Uterus (tissue), 4 donors: ENCODE measurements around the gene GTF3C5. TPM values are rescaled to one million over a fixed set of nuclear protein-coding genes. Genes with fewer than 3 reads are reported as not detected.
"Not testable (repeated sequence)": the region's sequence is repeated elsewhere in the genome, so short reads cannot be mapped to it uniquely, and the experiment has no call there.

ENCODE experiments used
- DNase-seq, 2 donors: peaks; one replicate each; pipeline ENCODE4 v3.0.0-alpha.2; 2019 to 2020
- H3K27ac ChIP-seq, 2 donors: fragments of 200-600 bp; sonication (generic); 1 replicate in 1 of 2; 2 replicates in 1 of 2; pipeline ENCODE4 v1.5.1; 2016 to 2018
- H3K27me3 ChIP-seq, 2 donors: fragments of 200-600 bp; sonication (generic); one replicate each; pipeline ENCODE4 v1.5.1; 2018 to 2019; ENCODE audit warnings: control low read depth in 1 of 2
- H3K36me3 ChIP-seq, 2 donors: fragments of 200-600 bp; sonication (generic); one replicate each; pipeline ENCODE4 v1.5.1; 2019; ENCODE audit warnings: control low read depth in 1 of 2
- H3K4me1 ChIP-seq, 2 donors: fragments of 200-600 bp; sonication (generic); one replicate each; pipeline ENCODE4 v1.5.1; 2018 to 2019; ENCODE audit warnings: control low read depth in 1 of 2
- H3K4me3 ChIP-seq, 2 donors: fragments of 200-600 bp; sonication (generic); 1 replicate in 1 of 2; 2 replicates in 1 of 2; pipeline ENCODE4 v1.5.1; 2018 to 2019; ENCODE audit warnings: mild to moderate bottlenecking in 1 of 2
- H3K9me3 ChIP-seq, 2 donors: fragments of 200-600 bp; sonication (generic); one replicate each; pipeline ENCODE4 v1.5.1; 2019; ENCODE audit warnings: control low read depth in 1 of 2
- CTCF ChIP-seq, 4 experiments: fragments of 200-600 bp in 2 of 4; fragments of 450-650 bp in 2 of 4; sonication (generic) in 2 of 4; IDR thresholded peaks; one replicate each; pipeline ENCODE4 v1.5.1; 2016 to 2019; ENCODE audit warnings: antibody characterized with exemption in 4 of 4, mild to moderate bottlenecking in 2 of 4, moderate library complexity in 1 of 4
- POLR2A ChIP-seq, 2 donors: fragments of 450-650 bp; IDR thresholded peaks; one replicate each; pipeline ENCODE4 v1.6.1; 2016; ENCODE audit warnings: antibody characterized with exemption in 2 of 2, mild to moderate bottlenecking in 1 of 2, moderate library complexity in 1 of 2
- intact Hi-C: fragments of 100-400 bp; cut with DNase I; formaldehyde crosslinking; loops from one replicate; pipeline ENCODE4 v1.15.1; 2023; ENCODE audit warnings: low total_unique reads
- total RNA-seq, 4 donors: library from RNA; depleted of rRNA in 3 of 4; stranded (reverse); fragments of >200 nt in 3 of 4; gene quantifications; one replicate each; pipeline versions ENCODE4 v1.1.0 to v1.2.4, GENCODE V29; 2014 to 2023
- donor health status: DM: yes; HTN: yes; CAD: no.

GTF3C5 gene
- total RNA-seq, 4 donors from 2014 or later: 26.6 to 52.8 (median 37.1) TPM

- Histone ChIP-seq H3K9me3 (no peaks in the 10 kb centered on the region), H3K27me3 (no peaks in the 10 kb centered on the region), H3K4me1 (no peaks in the 10 kb centered on the region), H3K27ac (no peak overlapping the region), H3K4me3 (no peak overlapping the region), H3K36me3 (no peaks in the 10 kb centered on the region)
- no peak for DNase-seq
- TF ChIP-seq CTCF (IDR thresholded peaks at IDR 0.05) (no peak), POLR2A (IDR thresholded peaks at IDR 0.05) (no peak)
- intact Hi-C loops: no loop called here
Measured at GRCh38 chr9:132997591-132997990, 33.2 kb upstream of the GTF3C5 start.

- H3K4me3 ChIP-seq, intact Hi-C loops, H3K9me3 ChIP-seq, H3K4me1 ChIP-seq, DNase-seq, H3K27me3 ChIP-seq, H3K27ac ChIP-seq, H3K36me3 ChIP-seq: not testable (repeated sequence)
Measured at GRCh38 chr9:132998221-132998620, 32.6 kb upstream of the GTF3C5 start.

GRCh38 chr9:132998831-132999635, 31.8 kb upstream of the GTF3C5 start:
- Histone ChIP-seq H3K4me1 (no peaks in the 10 kb centered on the region), H3K27me3 (no peaks in the 10 kb centered on the region), H3K36me3 (no peaks in the 10 kb centered on the region), H3K27ac (no peak overlapping the region), H3K4me3 (no peak overlapping the region), H3K9me3 (no peaks in the 10 kb centered on the region)
- no peak for DNase-seq
- TF ChIP-seq CTCF (IDR thresholded peaks at IDR 0.05): no peak
- intact Hi-C loops: no loop called here

GRCh38 chr9:133002147-133003070, 28.4 kb upstream of the GTF3C5 start:
- H3K27ac ChIP-seq: no peak overlapping the region
- no peak overlapping the region for H3K4me3 ChIP-seq
- TF ChIP-seq CTCF (IDR thresholded peaks at IDR 0.05) (no peak), POLR2A (IDR thresholded peaks at IDR 0.05) (no peak)
- no peaks in the 10 kb centered on the region for H3K4me1 ChIP-seq
- H3K36me3 ChIP-seq: no peaks in the 10 kb centered on the region
- no peak for DNase-seq
- H3K9me3 ChIP-seq: no peaks in the 10 kb centered on the region
- H3K27me3 ChIP-seq: no peaks in the 10 kb centered on the region
- intact Hi-C loops: no loop called here

- Histone ChIP-seq H3K4me1 (no peaks in the 10 kb centered on the region), H3K36me3 (no peaks in the 10 kb centered on the region), H3K4me3 (no peak overlapping the region), H3K27ac (no peak overlapping the region), H3K9me3 (no peaks in the 10 kb centered on the region), H3K27me3 (no peaks in the 10 kb centered on the region)
- intact Hi-C loops: no loop called here
- DNase-seq: no peak
- no peak for TF ChIP-seq POLR2A (IDR thresholded peaks at IDR 0.05)
- no peak for TF ChIP-seq CTCF (IDR thresholded peaks at IDR 0.05)
Measured at GRCh38 chr9:133003071-133003461, 27.7 kb upstream of the GTF3C5 start.
